ENCODE results near the gene NKX3-2.

The NKX3-2 gene

DNA sequence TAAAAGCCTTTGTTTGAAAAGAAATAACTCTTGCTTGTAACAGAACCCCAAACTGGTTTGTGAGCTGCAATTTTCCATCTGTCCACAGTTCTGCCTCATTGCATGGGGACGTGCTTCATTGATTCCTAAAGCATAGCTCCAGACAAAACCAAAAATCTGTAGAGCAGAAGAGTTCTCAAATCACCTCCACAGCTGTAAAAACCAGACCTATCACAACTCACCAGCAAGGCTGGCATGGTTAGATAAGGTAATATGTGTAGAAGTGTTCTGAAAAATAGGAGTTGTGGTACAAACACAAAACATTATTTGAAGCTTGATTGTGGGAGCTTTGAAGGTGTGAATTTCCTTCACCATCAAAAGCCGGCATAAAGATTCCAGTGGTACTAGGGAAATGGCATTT is 47.7 kb downstream of the NKX3-2 start:
- DNase-seq, result no peak

DNA sequence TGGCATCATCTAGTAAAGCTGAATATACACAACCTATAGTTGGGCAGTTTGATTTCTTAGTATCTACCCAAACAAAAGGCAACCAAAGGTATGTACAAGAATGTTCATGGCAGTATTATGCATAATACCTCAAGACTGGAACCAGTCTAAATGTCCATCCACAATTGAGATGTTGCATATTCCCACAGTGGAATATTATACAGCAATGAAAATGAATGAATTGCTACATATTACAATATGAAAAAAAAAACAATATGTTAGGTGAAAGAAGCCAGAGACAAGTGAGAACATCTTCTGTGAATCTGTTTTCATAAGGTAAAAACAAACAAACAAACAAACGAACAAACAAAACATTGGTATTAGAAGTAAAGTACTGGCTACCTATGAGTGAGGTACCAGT is 48.6 kb downstream of the NKX3-2 start:
- DNase-seq, result no peak

DNA sequence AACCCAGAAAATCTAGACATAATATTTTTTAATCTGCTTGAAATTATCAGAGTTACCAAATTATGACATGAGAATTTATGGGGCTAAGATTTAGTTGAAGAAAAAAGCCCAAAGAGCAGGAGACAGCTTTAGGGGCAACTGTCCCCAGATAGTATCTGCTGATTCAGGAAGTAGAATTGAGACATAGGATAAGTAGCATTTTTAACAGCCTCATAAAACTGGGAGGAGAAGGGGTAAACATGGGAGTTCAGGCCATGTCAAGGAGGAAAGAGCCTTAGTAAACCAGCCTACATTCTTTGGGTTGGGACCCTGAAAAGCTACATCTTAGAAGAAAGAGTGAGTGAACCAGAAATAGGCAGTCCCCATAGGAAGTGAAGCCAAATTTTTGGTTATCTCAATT is 50.5 kb downstream of the NKX3-2 start:
- DNase-seq, result no peak

DNA sequence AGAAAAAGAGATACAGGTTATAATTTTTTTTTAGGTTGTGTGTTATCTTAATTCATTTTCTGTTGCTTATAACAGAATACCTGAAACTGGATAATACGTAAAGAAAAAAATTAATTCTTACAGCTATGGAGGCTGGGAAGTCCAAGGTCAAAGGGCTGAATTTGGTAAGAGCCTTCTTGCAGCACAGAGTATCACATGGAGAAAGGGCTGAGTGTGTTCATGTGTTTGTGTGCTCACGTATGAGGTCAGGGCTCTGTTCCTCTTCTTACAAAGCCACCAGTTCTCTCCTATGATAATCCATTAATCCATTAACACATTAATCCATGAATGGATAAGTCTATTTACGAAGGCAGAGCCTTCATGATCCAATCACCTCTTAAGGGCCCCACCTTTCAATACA is 51.6 kb downstream of the NKX3-2 start:
- DNase-seq, result no peak

Data from activated gamma-delta T cell treated with Interleukin-2 at 50 U/mL for 16 hours (primary cell).